H1 (cell line): ENCODE results near the gene ZNF391. TPM values are rescaled to one million over a fixed set of nuclear protein-coding genes. Genes with fewer than 3 reads are reported as not detected.
A peak's percentile ranks its signal among the peaks of the same experiment; 100 is the strongest.

Experiments
- CBX8 ChIP-seq: fragments of 300-800, 300-1000 bp; sonication (generic); IDR thresholded peaks from 2 replicates; pipeline ENCODE4 v1.7.1; 2016; ENCODE audit warnings: low read depth, low read length, borderline replicate concordance
- SP1 ChIP-seq: IDR thresholded peaks from 2 replicates; pipeline ENCODE4 v1.6.1; 2011; ENCODE audit warnings: low read depth, low read length
- YY1 ChIP-seq: IDR thresholded peaks from 2 replicates; pipeline ENCODE4 v1.6.1; 2011; ENCODE audit warnings: low read depth, mild to moderate bottlenecking, low read length
- polyA plus RNA-seq, 7 experiments: library from polyadenylated mRNA; depleted of rRNA in 3 of 7; stranded (reverse) in 5 of 7; unstranded in 2 of 7; fragments of >200 nt in 5 of 7; fragments of 200-250 nt in 2 of 7; gene quantifications; 1 replicate in 5 of 7; 2 replicates in 1 of 7; 4 replicates in 1 of 7; pipeline versions ENCODE4 v1.2.1 to v1.2.3, GENCODE V29; 2011 to 2013; ENCODE audit warnings: missing spikeins in 2 of 7, mixed read lengths in 2 of 7
- total RNA-seq: library from RNA; stranded (reverse); fragmentation: NEBNext Ultra II Directional; extraction: Animal tissue kit (Norgen Biotek cat#: 25700); gene quantifications from 2 replicates; pipeline ENCODE4 v1.2.1, GENCODE V29; 2021

The ZNF391 gene
- total and polyA plus RNA-seq, 2 of the 8 experiments (the other 6 are each of a cell fraction or from before 2014, with no cell fraction given) = 4.8 to 13.0 TPM

- 0 out of 2 replicates have a peak, but pooled peaks have one; percentile 38 for TF ChIP-seq YY1
- peak; percentile 36; the same call in 1 of the 2 replicates for TF ChIP-seq SP1
- TF ChIP-seq CBX8 = no peak
These were observed at the start of gene ZNF391 (continued) for GRCh38 chr6:27388293-27389197.
